MM.1S (cell line): ENCODE results near the gene ST7.
"Not testable (repeated sequence)": the region's sequence is repeated elsewhere in the genome, so short reads cannot be mapped to it uniquely, and the experiment has no call there.

Source experiments
- CTCF ChIP-seq: fragments of 300-600 bp; sonication (generic); IDR thresholded peaks from 2 replicates; pipeline ENCODE4 v1.5.1; 2016; ENCODE audit warnings: antibody characterized with exemption, low read length, mixed read lengths
- EZH2 ChIP-seq: fragments of 300-600 bp; sonication (generic); optimal IDR thresholded peaks from 2 replicates; pipeline ENCODE3; 2017; ENCODE audit warnings: low read depth, mild to moderate bottlenecking, antibody characterized with exemption, low read length, mixed read lengths
- EZH2phosphoT487 ChIP-seq: fragments of 300-600 bp; sonication (generic); IDR thresholded peaks from 2 replicates; pipeline ENCODE4 v1.6.1; 2018; ENCODE audit warnings: antibody characterized with exemption, low read length

- not testable (repeated sequence) for TF ChIP-seq CTCF, EZH2phosphoT487, EZH2
These were observed 167.0 kb downstream of the ST7 start for GRCh38 chr7:117120321-117120720.
